Large intestine (tissue), 3 donors: ENCODE data around the gene FGF21. TPM values are rescaled to one million over a fixed set of nuclear protein-coding genes. Genes with fewer than 3 reads are reported as not detected.
"Not testable (repeated sequence)": the region's sequence is repeated elsewhere in the genome, so short reads cannot be mapped to it uniquely, and the experiment has no call there.

Source experiments
- DNase-seq, 2 donors: peaks; one replicate each; pipeline versions ENCODE4 v3.0.0 to v3.0.0-alpha.2; 2013
- H3K27ac ChIP-seq: one replicate; pipeline ENCODE4 v1.5.1; 2013; ENCODE audit warnings: low read length
- H3K27me3 ChIP-seq: 2 replicates; pipeline ENCODE4 v1.6.1; 2013; ENCODE audit warnings: low read length; ENCODE audit not compliant: control insufficient read depth, insufficient read depth
- H3K36me3 ChIP-seq: 2 replicates; pipeline ENCODE4 v1.6.1; 2013; ENCODE audit warnings: low read length; ENCODE audit not compliant: control insufficient read depth, insufficient read depth
- H3K4me1 ChIP-seq: one replicate; pipeline ENCODE4 v1.6.1; 2013; ENCODE audit warnings: low read length; ENCODE audit not compliant: control insufficient read depth, insufficient read depth
- H3K4me3 ChIP-seq: one replicate; pipeline ENCODE4 v1.5.1; 2013; ENCODE audit warnings: low read length
- H3K9me3 ChIP-seq: one replicate; pipeline ENCODE4 v1.6.1; 2013; ENCODE audit warnings: mild to moderate bottlenecking, low read depth, low read length, moderate library complexity; ENCODE audit not compliant: control insufficient read depth
- WGBS: methylation state at CpG from one replicate; pipeline ENCODE4 v1.1.5; 2013; ENCODE audit warnings: low lambda C conversion rate; ENCODE audit not compliant: insufficient coverage; 5-methylcytosine and 5-hydroxymethylcytosine counted together
- polyA plus RNA-seq: library from polyadenylated mRNA; unstranded; fragments of 120-200 nt; gene quantifications from one replicate; pipeline ENCODE4 v1.2.1, GENCODE V29; 2013

Gene FGF21
- polyA plus RNA-seq, 1 donor = not detected

- peaks cover 47% of the 10 kb centered on the region for H3K4me1 ChIP-seq
- H3K9me3 ChIP-seq, H3K36me3 ChIP-seq, DNase-seq, H3K27ac ChIP-seq, H3K27me3 ChIP-seq, H3K4me3 ChIP-seq: not testable (repeated sequence)
- 100% methylated on average over 3 of the region's 13 CpGs for whole genome bisulfite sequencing
Measured at GRCh38 chr19:48718106-48718505, 37.2 kb upstream of the FGF21 start.

- peak overlapping the region; percentile 48 for H3K4me3 ChIP-seq
- peaks cover 42% of the 10 kb centered on the region for H3K4me1 ChIP-seq
Measured at GRCh38 chr19:48718711-48719231, 36.6 kb upstream of the FGF21 start.

GRCh38 chr19:48719263-48720171, 35.8 kb upstream of the FGF21 start, which contains the start of gene MAMSTR:
Gene MAMSTR (minus strand): TSS chr19:48719725. CDS start chr19:48719031, 694 bp downstream.
- Histone ChIP-seq H3K4me1 (peaks cover 42% of the 10 kb centered on the region), H3K36me3 (no peaks in the 10 kb centered on the region), H3K27ac (peak within 1 kb of the TSS; percentile 65), H3K9me3 (peaks cover under 1% of the 10 kb centered on the region), H3K4me3 (peak within 1 kb of the TSS; percentile 48), H3K27me3 (no peaks in the 10 kb centered on the region)
- 33% methylated on average over 1 of the region's 33 CpGs for WGBS
- peak in 1 of 2 donors; percentile 59 for DNase-seq

More at GRCh38 chr19:48718711-48719231, 36.6 kb upstream of the FGF21 start:
- no peaks in the 10 kb centered on the region for H3K27me3 ChIP-seq
- DNase-seq = no peak
- WGBS = no CpG with 5 or more reads among the region's 15 CpGs
- H3K27ac ChIP-seq = peak overlapping the region; percentile 10
- no peaks in the 10 kb centered on the region for H3K9me3 ChIP-seq
- H3K36me3 ChIP-seq = no peaks in the 10 kb centered on the region

GRCh38 chr19:48720251-48720612, 35.1 kb upstream of the FGF21 start:
- no peak for DNase-seq
- H3K27me3 ChIP-seq = no peaks in the 10 kb centered on the region
- H3K27ac ChIP-seq = peak overlapping the region; percentile 65

GRCh38 chr19:48720613-48721296, 34.6 kb upstream of the FGF21 start:
- WGBS = no CpG with 5 or more reads among the region's 42 CpGs

More at GRCh38 chr19:48720251-48720612, 35.1 kb upstream of the FGF21 start:
- H3K4me1 ChIP-seq = peaks cover 39% of the 10 kb centered on the region
- H3K4me3 ChIP-seq = peak overlapping the region; percentile 48
- peaks cover 3% of the 10 kb centered on the region for H3K9me3 ChIP-seq
- no CpG with 5 or more reads among the region's 12 CpGs for WGBS
- no peaks in the 10 kb centered on the region for H3K36me3 ChIP-seq

GRCh38 chr19:48722196-48722708, 33.1 kb upstream of the FGF21 start:
- Histone ChIP-seq H3K9me3 (peaks cover 3% of the 10 kb centered on the region), H3K27ac (no peak overlapping the region), H3K4me1 (peaks cover 24% of the 10 kb centered on the region), H3K27me3 (no peaks in the 10 kb centered on the region), H3K4me3 (no peak overlapping the region), H3K36me3 (no peaks in the 10 kb centered on the region)
- WGBS = no CpG with 5 or more reads among the region's 11 CpGs
- no peak for DNase-seq

More at GRCh38 chr19:48720613-48721296, 34.6 kb upstream of the FGF21 start:
- H3K36me3 ChIP-seq = no peaks in the 10 kb centered on the region
- no peaks in the 10 kb centered on the region for H3K27me3 ChIP-seq
- H3K9me3 ChIP-seq = peaks cover 3% of the 10 kb centered on the region
- peak overlapping the region; percentile 48 for H3K4me3 ChIP-seq
- peak; percentile 99 to 100 for DNase-seq
- peaks cover 34% of the 10 kb centered on the region for H3K4me1 ChIP-seq
- H3K27ac ChIP-seq = peak overlapping the region; percentile 65

GRCh38 chr19:48724796-48725753, 30.2 kb upstream of the FGF21 start:
- H3K4me1 ChIP-seq = peaks cover 4% of the 10 kb centered on the region
- peaks cover 6% of the 10 kb centered on the region for H3K9me3 ChIP-seq
- H3K4me3 ChIP-seq = no peak overlapping the region
- peak overlapping the region; percentile 46 for H3K27ac ChIP-seq
- WGBS = no CpG with 5 or more reads among the region's 11 CpGs
- no peaks in the 10 kb centered on the region for H3K27me3 ChIP-seq
- peak in 1 of 2 donors; percentile 70 for DNase-seq
- H3K36me3 ChIP-seq = no peaks in the 10 kb centered on the region

- H3K27me3 ChIP-seq = no peaks in the 10 kb centered on the region
- no CpG with 5 or more reads among the region's 2 CpGs for WGBS
- H3K27ac ChIP-seq = no peak overlapping the region
- H3K9me3 ChIP-seq = peaks cover 6% of the 10 kb centered on the region
- no peak overlapping the region for H3K4me3 ChIP-seq
- no peaks in the 10 kb centered on the region for H3K4me1 ChIP-seq
- DNase-seq = no peak
- no peaks in the 10 kb centered on the region for H3K36me3 ChIP-seq
Measured at GRCh38 chr19:48726556-48726955, 28.8 kb upstream of the FGF21 start.

GRCh38 chr19:48728911-48729664, 26.2 kb upstream of the FGF21 start:
- Histone ChIP-seq H3K27me3 (no peaks in the 10 kb centered on the region), H3K27ac (no peak overlapping the region), H3K36me3 (no peaks in the 10 kb centered on the region), H3K4me3 (no peak overlapping the region), H3K4me1 (no peaks in the 10 kb centered on the region), H3K9me3 (peaks cover 6% of the 10 kb centered on the region)
- 80% methylated on average over 1 of the region's 77 CpGs for WGBS
- peak in 1 of 2 donors; percentile 25 for DNase-seq
